HepG2 (cell line): ENCODE measurements around the gene PRDM12. TPM values are rescaled to one million over a fixed set of nuclear protein-coding genes. Genes with fewer than 3 reads are reported as not detected.
A peak's percentile ranks its signal among the peaks of the same experiment; 100 is the strongest.

Experiments
- AHR ChIP-seq: IDR thresholded peaks from 2 replicates; pipeline ENCODE4 v1.6.1; 2018; ENCODE audit warnings: missing genetic modification reagents, missing compliant biosample characterization
- ATAD3A ChIP-seq: sonication (generic); formaldehyde crosslinking; IDR thresholded peaks from 2 replicates; pipeline ENCODE4 v1.4.0; 2020; ENCODE audit warnings: missing genetic modification reagents
- CCAR2 ChIP-seq: fragments of 200-400 bp; formaldehyde crosslinking; optimal IDR thresholded peaks from 2 replicates; pipeline ENCODE3; 2018; ENCODE audit warnings: low read depth, mild to moderate bottlenecking, low read length, moderate library complexity
- E2F1 ChIP-seq: sonication (generic); formaldehyde crosslinking; IDR thresholded peaks from 2 replicates; pipeline ENCODE4 v1.5.0; 2020; ENCODE audit warnings: missing genetic modification reagents
- GLI4 ChIP-seq: sonication (generic); formaldehyde crosslinking; IDR thresholded peaks from 2 replicates; pipeline ENCODE4 v1.5.1; 2020; ENCODE audit warnings: missing genetic modification reagents, mild to moderate bottlenecking, moderate library complexity, borderline replicate concordance
- GTF3A ChIP-seq: sonication (generic); formaldehyde crosslinking; conservative IDR thresholded peaks from 2 replicates; pipeline ENCODE4 v1.4.0; 2020; ENCODE audit warnings: mild to moderate bottlenecking, missing genetic modification reagents
- HCFC1 ChIP-seq: fragments of 150-350 bp; IDR thresholded peaks from 2 replicates; pipeline ENCODE4 v1.6.1; 2014; ENCODE audit warnings: low read depth, low read length
- KLF9 ChIP-seq: IDR thresholded peaks from 2 replicates; pipeline ENCODE4 v1.6.1; 2016; ENCODE audit warnings: low read depth
- PCBP2 ChIP-seq: fragments of 200-400 bp; formaldehyde crosslinking; optimal IDR thresholded peaks from 2 replicates; pipeline ENCODE3; 2018; ENCODE audit warnings: low read length, low read depth; ENCODE audit not compliant: poor library complexity, severe bottlenecking
- PTBP1 ChIP-seq: fragments of 200-400 bp; formaldehyde crosslinking; IDR thresholded peaks from 2 replicates; pipeline ENCODE4 v1.6.1; 2018; ENCODE audit warnings: low read length, low read depth; ENCODE audit not compliant: poor library complexity, severe bottlenecking
- SALL2 ChIP-seq: sonication (generic); formaldehyde crosslinking; IDR thresholded peaks from 2 replicates; pipeline ENCODE4 v1.8.1; 2023; ENCODE audit warnings: mild to moderate bottlenecking, missing genetic modification reagents, inconsistent platforms
- SP5 ChIP-seq: IDR thresholded peaks from 2 replicates; pipeline ENCODE4 v1.6.1; 2016; ENCODE audit warnings: low read depth, borderline replicate concordance
- SSRP1 ChIP-seq: IDR thresholded peaks from 2 replicates; pipeline ENCODE4 v1.6.1; 2016; ENCODE audit warnings: control low read depth
- TBX2 ChIP-seq: sonication (generic); formaldehyde crosslinking; IDR thresholded peaks from 2 replicates; pipeline ENCODE4 v1.5.0; 2020; ENCODE audit warnings: missing genetic modification reagents, mild to moderate bottlenecking, borderline replicate concordance
- YEATS4 ChIP-seq: sonication (generic); formaldehyde crosslinking; IDR thresholded peaks from 2 replicates; pipeline ENCODE4 v1.4.0; 2020; ENCODE audit warnings: missing genetic modification reagents, borderline replicate concordance
- ZFP36 ChIP-seq: fragments of 150-350 bp; IDR thresholded peaks from 2 replicates; pipeline ENCODE4 v1.6.1; 2018; ENCODE audit warnings: borderline replicate concordance, low read length, low read depth; ENCODE audit not compliant: partially characterized antibody
- ZFX ChIP-seq: sonication (generic); formaldehyde crosslinking; IDR thresholded peaks from 2 replicates; pipeline ENCODE4 v1.4.0; 2020; ENCODE audit warnings: mild to moderate bottlenecking, low read depth, missing genetic modification reagents, moderate library complexity
- ZNF260 ChIP-seq: sonication (generic); formaldehyde crosslinking; IDR thresholded peaks from 2 replicates; pipeline ENCODE4 v1.4.0; 2020; ENCODE audit warnings: missing genetic modification reagents, low read depth, mild to moderate bottlenecking, borderline replicate concordance
- ZNF335 ChIP-seq: sonication (generic); formaldehyde crosslinking; IDR thresholded peaks from 2 replicates; pipeline ENCODE4 v1.4.0; 2020; ENCODE audit warnings: missing genetic modification reagents
- ZNF777 ChIP-seq: sonication (generic); formaldehyde crosslinking; IDR thresholded peaks from 2 replicates; pipeline ENCODE4 v1.4.0; 2020; ENCODE audit warnings: missing genetic modification reagents
- polyA plus RNA-seq, 8 experiments: library from polyadenylated mRNA; depleted of rRNA in 3 of 8; stranded (reverse) in 7 of 8; unstranded in 1 of 8; fragments of >200 nt; fragmentation: Illumina TruSeq in 4 of 8; extraction: Trizol in 4 of 8; gene quantifications; 2 replicates each; pipeline versions ENCODE4 v1.2.1 to v1.2.3, GENCODE V29; 2011 to 2016; ENCODE audit warnings: low read depth in 4 of 8, missing spikeins in 1 of 8, mixed read lengths in 1 of 8; ENCODE audit not compliant: insufficient read depth in 1 of 8
- total RNA-seq, 5 experiments: library from RNA; depleted of rRNA; stranded (reverse); fragments of >200 nt; fragmentation: Illumina TruSeq; extraction: Trizol; gene quantifications; 2 replicates each; pipeline ENCODE4 v1.2.3, GENCODE V29; 2016; ENCODE audit warnings: low read depth in 1 of 5
- TF ChIP-seq, protein P1 (sequence below): sonication (generic); formaldehyde crosslinking; IDR thresholded peaks from 2 replicates; pipeline ENCODE4 v1.5.1; 2020; ENCODE audit warnings: missing genetic modification reagents, mild to moderate bottlenecking, borderline replicate concordance
- TF ChIP-seq, protein P2 (sequence below): sonication (generic); formaldehyde crosslinking; conservative IDR thresholded peaks from 2 replicates; pipeline ENCODE4 v1.8.0; 2022; ENCODE audit warnings: missing genetic modification reagents
- TF ChIP-seq, protein P3 (sequence below): sonication (generic); formaldehyde crosslinking; IDR thresholded peaks from 2 replicates; pipeline ENCODE4 v1.9.0; 2021; ENCODE audit warnings: missing genetic modification reagents, borderline replicate concordance

The PRDM12 gene
- total and polyA plus RNA-seq, 2 of the 13 experiments (the other 11 are each of a cell fraction or from before 2014, with no cell fraction given) = 0.04 to 0.07 TPM

DNA sequence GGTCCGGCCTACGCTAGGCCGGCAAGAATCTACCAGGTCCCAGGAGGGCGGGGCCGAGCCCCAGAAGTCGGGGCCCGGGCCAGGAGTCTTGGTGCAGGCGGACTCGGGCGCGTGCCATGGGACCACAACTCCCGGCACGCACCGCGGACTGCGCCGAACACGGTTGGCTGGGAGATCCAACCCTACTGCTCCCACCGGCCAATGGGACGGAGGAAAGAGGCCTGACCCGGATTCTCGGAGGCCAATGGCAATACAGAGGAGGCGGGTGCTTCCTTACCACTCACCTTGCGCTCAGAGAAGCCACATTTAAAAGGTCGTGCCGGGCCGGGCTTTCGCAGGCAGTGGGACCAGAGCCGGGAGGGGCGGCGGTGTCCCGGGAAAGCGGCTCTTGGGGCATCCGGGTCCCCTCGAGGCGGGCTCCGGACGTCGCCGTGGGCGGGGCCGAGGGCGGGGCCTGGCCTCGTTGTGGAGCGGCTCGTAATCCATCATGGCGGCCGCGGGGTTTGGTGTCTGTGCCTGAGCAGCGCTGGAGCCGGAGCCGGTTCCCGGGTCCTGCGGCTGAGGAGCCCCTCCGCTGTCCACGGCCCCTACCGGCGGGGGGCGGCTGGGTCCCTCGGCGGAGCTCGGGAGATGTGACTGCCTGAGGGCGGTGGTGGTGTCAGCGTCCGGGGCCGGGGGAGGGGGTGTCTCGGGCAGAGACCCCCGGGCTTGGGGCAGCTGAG is 48.3 kb downstream of the PRDM12 start (continued):
- no peak for TF ChIP-seq GTF3A (CRISPR knock-in tag)
- no peak for TF ChIP-seq SALL2
- TF ChIP-seq ZNF260 (CRISPR knock-in tag) = no peak
- TF ChIP-seq ZFX (CRISPR knock-in tag) = peak; percentile 81
- TF ChIP-seq, protein P1, sequence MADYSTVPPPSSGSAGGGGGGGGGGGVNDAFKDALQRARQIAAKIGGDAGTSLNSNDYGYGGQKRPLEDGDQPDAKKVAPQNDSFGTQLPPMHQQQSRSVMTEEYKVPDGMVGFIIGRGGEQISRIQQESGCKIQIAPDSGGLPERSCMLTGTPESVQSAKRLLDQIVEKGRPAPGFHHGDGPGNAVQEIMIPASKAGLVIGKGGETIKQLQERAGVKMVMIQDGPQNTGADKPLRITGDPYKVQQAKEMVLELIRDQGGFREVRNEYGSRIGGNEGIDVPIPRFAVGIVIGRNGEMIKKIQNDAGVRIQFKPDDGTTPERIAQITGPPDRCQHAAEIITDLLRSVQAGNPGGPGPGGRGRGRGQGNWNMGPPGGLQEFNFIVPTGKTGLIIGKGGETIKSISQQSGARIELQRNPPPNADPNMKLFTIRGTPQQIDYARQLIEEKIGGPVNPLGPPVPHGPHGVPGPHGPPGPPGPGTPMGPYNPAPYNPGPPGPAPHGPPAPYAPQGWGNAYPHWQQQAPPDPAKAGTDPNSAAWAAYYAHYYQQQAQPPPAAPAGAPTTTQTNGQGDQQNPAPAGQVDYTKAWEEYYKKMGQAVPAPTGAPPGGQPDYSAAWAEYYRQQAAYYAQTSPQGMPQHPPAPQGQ (CRISPR knock-in tag) = no peak
- TF ChIP-seq, protein P2, sequence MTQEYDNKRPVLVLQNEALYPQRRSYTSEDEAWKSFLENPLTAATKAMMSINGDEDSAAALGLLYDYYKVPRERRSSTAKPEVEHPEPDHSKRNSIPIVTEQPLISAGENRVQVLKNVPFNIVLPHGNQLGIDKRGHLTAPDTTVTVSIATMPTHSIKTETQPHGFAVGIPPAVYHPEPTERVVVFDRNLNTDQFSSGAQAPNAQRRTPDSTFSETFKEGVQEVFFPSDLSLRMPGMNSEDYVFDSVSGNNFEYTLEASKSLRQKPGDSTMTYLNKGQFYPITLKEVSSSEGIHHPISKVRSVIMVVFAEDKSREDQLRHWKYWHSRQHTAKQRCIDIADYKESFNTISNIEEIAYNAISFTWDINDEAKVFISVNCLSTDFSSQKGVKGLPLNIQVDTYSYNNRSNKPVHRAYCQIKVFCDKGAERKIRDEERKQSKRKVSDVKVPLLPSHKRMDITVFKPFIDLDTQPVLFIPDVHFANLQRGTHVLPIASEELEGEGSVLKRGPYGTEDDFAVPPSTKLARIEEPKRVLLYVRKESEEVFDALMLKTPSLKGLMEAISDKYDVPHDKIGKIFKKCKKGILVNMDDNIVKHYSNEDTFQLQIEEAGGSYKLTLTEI (CRISPR knock-in tag) = no peak
- TF ChIP-seq SP5 (CRISPR knock-in tag) = no peak
- TF ChIP-seq ZNF777 (CRISPR knock-in tag) = 0 out of 2 replicates have a peak, but pooled peaks have one; percentile 7
- TF ChIP-seq CCAR2 = no peak
- TF ChIP-seq KLF9 (CRISPR knock-in tag) = no peak
- no peak for TF ChIP-seq AHR (CRISPR knock-in tag)
- TF ChIP-seq HCFC1 = peak; percentile 88
- TF ChIP-seq, protein P3, sequence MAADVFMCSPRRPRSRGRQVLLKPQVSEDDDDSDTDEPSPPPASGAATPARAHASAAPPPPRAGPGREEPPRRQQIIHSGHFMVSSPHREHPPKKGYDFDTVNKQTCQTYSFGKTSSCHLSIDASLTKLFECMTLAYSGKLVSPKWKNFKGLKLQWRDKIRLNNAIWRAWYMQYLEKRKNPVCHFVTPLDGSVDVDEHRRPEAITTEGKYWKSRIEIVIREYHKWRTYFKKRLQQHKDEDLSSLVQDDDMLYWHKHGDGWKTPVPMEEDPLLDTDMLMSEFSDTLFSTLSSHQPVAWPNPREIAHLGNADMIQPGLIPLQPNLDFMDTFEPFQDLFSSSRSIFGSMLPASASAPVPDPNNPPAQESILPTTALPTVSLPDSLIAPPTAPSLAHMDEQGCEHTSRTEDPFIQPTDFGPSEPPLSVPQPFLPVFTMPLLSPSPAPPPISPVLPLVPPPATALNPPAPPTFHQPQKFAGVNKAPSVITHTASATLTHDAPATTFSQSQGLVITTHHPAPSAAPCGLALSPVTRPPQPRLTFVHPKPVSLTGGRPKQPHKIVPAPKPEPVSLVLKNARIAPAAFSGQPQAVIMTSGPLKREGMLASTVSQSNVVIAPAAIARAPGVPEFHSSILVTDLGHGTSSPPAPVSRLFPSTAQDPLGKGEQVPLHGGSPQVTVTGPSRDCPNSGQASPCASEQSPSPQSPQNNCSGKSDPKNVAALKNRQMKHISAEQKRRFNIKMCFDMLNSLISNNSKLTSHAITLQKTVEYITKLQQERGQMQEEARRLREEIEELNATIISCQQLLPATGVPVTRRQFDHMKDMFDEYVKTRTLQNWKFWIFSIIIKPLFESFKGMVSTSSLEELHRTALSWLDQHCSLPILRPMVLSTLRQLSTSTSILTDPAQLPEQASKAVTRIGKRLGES (CRISPR knock-in tag) = no peak
- no peak for TF ChIP-seq PCBP2
- TF ChIP-seq SSRP1 (CRISPR knock-in tag) = no peak
- no peak for TF ChIP-seq ATAD3A (CRISPR knock-in tag)
- no peak for TF ChIP-seq PTBP1
- peak; percentile 46; the same call in 1 of the 2 replicates for TF ChIP-seq E2F1 (CRISPR knock-in tag)
- peak; percentile 13; the same call in 1 of the 2 replicates for TF ChIP-seq YEATS4
- no peak for TF ChIP-seq TBX2 (CRISPR knock-in tag)
- no peak for TF ChIP-seq ZFP36
- TF ChIP-seq GLI4 = no peak
- peak; percentile 20; the same call in 1 of the 2 replicates for TF ChIP-seq ZNF335 (CRISPR knock-in tag)
